ENCODE data around the gene CREB5.

DNA sequence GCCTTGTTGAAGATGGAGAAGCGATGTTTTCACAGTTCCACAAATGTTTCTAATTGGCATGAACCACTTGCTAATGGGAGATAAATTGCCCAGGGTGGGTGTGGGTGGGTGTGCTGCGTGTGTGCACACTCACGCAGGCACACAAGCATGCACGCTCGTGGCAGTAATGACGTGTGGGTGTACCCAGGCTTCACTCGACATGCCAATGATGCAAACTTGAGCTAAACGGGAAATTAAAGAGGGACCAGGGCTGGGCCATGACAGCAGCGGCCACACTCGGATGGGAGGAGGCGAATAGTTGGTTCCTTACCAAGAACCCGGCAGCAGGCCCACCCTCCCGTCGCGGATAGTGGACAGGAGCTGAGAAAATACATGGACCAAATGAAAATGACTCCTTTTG lies 386.0 kb downstream of the CREB5 start:
- TF ChIP-seq POLR2AphosphoS5 (IDR thresholded peaks at IDR 0.05; ENCODE audit: low read depth) (no peak), EZH2 (IDR thresholded peaks at IDR 0.05; ENCODE audit: low read depth, unreplicated experiment) (no peak), EZH2phosphoT487 (IDR thresholded peaks at IDR 0.05; ENCODE audit: unreplicated experiment) (no peak), NANOG (IDR thresholded peaks at IDR 0.05; ENCODE audit: borderline replicate concordance) (no peak)
- TF ChIP-seq, protein P1, sequence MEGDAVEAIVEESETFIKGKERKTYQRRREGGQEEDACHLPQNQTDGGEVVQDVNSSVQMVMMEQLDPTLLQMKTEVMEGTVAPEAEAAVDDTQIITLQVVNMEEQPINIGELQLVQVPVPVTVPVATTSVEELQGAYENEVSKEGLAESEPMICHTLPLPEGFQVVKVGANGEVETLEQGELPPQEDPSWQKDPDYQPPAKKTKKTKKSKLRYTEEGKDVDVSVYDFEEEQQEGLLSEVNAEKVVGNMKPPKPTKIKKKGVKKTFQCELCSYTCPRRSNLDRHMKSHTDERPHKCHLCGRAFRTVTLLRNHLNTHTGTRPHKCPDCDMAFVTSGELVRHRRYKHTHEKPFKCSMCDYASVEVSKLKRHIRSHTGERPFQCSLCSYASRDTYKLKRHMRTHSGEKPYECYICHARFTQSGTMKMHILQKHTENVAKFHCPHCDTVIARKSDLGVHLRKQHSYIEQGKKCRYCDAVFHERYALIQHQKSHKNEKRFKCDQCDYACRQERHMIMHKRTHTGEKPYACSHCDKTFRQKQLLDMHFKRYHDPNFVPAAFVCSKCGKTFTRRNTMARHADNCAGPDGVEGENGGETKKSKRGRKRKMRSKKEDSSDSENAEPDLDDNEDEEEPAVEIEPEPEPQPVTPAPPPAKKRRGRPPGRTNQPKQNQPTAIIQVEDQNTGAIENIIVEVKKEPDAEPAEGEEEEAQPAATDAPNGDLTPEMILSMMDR (conservative IDR thresholded peaks at IDR 0.05; ENCODE audit: low read depth in 2 of 2) = no peak
- TF ChIP-seq, protein P2, sequence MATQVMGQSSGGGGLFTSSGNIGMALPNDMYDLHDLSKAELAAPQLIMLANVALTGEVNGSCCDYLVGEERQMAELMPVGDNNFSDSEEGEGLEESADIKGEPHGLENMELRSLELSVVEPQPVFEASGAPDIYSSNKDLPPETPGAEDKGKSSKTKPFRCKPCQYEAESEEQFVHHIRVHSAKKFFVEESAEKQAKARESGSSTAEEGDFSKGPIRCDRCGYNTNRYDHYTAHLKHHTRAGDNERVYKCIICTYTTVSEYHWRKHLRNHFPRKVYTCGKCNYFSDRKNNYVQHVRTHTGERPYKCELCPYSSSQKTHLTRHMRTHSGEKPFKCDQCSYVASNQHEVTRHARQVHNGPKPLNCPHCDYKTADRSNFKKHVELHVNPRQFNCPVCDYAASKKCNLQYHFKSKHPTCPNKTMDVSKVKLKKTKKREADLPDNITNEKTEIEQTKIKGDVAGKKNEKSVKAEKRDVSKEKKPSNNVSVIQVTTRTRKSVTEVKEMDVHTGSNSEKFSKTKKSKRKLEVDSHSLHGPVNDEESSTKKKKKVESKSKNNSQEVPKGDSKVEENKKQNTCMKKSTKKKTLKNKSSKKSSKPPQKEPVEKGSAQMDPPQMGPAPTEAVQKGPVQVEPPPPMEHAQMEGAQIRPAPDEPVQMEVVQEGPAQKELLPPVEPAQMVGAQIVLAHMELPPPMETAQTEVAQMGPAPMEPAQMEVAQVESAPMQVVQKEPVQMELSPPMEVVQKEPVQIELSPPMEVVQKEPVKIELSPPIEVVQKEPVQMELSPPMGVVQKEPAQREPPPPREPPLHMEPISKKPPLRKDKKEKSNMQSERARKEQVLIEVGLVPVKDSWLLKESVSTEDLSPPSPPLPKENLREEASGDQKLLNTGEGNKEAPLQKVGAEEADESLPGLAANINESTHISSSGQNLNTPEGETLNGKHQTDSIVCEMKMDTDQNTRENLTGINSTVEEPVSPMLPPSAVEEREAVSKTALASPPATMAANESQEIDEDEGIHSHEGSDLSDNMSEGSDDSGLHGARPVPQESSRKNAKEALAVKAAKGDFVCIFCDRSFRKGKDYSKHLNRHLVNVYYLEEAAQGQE (IDR thresholded peaks at IDR 0.05; ENCODE audit: unreplicated experiment) = no peak
- TF ChIP-seq, protein P3, sequence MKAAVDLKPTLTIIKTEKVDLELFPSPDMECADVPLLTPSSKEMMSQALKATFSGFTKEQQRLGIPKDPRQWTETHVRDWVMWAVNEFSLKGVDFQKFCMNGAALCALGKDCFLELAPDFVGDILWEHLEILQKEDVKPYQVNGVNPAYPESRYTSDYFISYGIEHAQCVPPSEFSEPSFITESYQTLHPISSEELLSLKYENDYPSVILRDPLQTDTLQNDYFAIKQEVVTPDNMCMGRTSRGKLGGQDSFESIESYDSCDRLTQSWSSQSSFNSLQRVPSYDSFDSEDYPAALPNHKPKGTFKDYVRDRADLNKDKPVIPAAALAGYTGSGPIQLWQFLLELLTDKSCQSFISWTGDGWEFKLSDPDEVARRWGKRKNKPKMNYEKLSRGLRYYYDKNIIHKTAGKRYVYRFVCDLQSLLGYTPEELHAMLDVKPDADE (IDR thresholded peaks at IDR 0.05) = no peak
